LNCaP clone FGC (cell line): ENCODE data around the gene DHPS.

ENCODE experiments used
- DNase-seq: peaks from one replicate; pipeline ENCODE4 v3.0.0-alpha.2; 2011; ENCODE audit warnings: low read depth
- H3K4me3 ChIP-seq: 2 replicates; pipeline ENCODE4 v1.5.1; 2011; ENCODE audit warnings: mild to moderate bottlenecking, low read depth, low read length, control low read depth
- CTCF ChIP-seq: IDR thresholded peaks from 2 replicates; pipeline ENCODE4 v1.5.1; 2012; ENCODE audit warnings: mild to moderate bottlenecking; ENCODE audit not compliant: control insufficient read depth, insufficient read depth; ENCODE audit errors: extremely low read depth

Gene DHPS

GRCh38 chr19:12656899-12657571 is 24.6 kb downstream of the DHPS start:
- no peak for DNase-seq
- no peak overlapping the region for H3K4me3 ChIP-seq
- no peak for TF ChIP-seq CTCF

DNA sequence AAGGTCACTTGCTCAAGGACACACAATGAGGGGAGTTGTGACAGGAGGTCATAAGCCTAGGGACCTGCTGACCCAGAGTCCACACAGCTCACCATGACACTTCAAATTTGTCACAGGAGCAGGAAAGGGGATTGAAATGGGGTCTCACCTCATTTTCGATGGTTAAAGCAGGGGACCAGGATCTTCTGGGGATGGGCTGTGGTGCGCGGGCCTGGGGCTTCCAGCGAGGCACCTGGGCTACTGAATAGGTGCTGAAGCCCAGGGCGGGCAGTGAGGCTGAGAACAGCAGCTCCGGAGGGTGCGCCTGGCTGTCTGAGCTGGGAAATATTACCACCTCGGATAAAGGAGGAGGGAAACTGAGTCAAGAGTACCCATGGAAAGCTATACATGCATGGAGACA is 26.1 kb downstream of the DHPS start:
- no peak overlapping the region for H3K4me3 ChIP-seq
- no peak for DNase-seq
- TF ChIP-seq CTCF, result no peak

DNA sequence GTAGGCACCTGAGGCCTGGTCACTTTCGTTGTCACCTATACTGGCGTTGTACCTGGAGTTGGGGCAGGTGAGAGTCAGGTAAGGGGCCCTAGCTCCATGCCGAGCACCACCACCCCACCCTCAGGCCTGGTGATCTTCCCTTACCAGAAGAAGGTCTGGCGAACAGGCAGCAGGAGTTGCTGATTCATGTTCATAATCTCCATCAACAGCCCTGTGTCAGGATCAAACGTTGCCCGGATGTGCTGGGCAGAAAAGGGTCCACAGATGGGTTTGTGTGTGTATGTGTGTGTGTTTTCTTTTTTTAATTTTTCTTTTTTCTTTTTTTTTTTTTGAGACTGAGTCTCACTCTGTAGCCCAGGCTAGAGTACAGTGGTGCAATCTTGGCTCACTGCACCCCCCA is 29.5 kb downstream of the DHPS start:
- TF ChIP-seq CTCF, result no peak
- no peak for DNase-seq
- no peak overlapping the region for H3K4me3 ChIP-seq

DNA sequence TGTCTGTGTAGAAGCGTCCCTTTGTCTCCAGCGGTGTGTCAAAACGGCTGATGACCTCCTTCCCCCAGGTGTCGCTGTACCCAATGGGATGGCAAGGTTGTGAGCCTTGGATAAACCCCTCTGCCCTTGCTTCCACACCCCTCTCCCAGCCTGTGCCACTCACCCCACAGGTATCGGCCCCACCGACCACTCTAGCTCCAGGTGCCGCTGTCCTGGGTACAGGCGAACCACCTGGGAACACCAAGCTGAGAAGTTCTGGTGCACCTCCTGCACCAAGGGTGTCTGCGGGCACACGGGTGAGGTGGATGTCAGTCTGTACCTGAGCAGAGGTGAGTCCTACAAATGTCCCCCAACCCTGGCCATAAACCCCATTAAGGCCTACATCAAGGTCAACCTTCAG is 31.7 kb downstream of the DHPS start:
- DNase-seq, result no peak
- TF ChIP-seq CTCF, result no peak
- no peak overlapping the region for H3K4me3 ChIP-seq

DNA sequence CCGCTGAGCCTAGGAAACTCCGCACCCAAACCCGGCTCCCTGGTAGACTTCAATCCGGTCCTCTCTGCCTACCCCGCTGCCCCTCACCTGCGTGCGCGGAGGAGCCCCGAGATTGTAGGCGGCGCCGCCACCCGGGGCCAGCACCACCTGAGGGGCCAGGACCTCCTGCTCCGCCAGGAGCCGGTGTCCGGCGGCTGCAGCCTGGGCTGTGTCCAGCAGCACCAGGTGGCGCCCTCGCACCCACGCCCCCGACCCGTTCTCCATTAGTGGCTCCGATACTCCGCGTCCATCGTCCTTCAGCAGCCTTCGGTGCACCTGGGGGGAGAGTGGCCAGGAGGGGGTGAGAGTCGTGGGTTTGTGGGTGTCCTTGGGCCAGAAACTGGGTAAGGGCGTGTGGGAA is 33.6 kb downstream of the DHPS start:
- no peak for DNase-seq
- 0 out of 2 replicates have a peak, but pooled peaks have one; percentile 1 for TF ChIP-seq CTCF
- H3K4me3 ChIP-seq, result no peak overlapping the region

- DNase-seq, result no peak
- no peak for TF ChIP-seq CTCF
- no peak overlapping the region for H3K4me3 ChIP-seq
Measured at GRCh38 chr19:12647490-12648071, 34.1 kb downstream of the DHPS start.

- no peak overlapping the region for H3K4me3 ChIP-seq
- TF ChIP-seq CTCF, result no peak
- DNase-seq, result no peak
Measured at GRCh38 chr19:12647047-12647446, 34.6 kb downstream of the DHPS start.
